ENCODE measurements around the gene NDRG3.

DNA sequence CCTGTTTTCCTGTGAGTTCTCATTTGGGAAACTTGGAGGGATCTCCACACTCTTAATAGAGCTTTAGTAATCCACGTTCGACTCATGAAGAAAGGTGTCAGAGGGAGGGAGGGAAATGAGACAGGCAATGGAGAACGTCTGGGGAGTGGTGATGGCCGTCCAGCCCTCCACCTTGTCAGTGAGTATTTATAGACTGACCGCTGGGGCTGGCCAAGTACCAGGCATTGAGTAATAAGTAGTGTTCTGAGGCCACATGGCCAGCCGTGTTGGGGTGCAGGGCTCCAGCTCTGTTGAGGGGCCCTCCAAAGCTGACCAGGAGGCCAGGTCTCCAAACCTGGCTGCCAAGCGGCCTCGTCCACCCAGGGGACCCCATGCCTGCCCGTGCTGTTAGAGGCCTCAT is 39.0 kb upstream of the NDRG3 start:
- TF ChIP-seq, protein P1, sequence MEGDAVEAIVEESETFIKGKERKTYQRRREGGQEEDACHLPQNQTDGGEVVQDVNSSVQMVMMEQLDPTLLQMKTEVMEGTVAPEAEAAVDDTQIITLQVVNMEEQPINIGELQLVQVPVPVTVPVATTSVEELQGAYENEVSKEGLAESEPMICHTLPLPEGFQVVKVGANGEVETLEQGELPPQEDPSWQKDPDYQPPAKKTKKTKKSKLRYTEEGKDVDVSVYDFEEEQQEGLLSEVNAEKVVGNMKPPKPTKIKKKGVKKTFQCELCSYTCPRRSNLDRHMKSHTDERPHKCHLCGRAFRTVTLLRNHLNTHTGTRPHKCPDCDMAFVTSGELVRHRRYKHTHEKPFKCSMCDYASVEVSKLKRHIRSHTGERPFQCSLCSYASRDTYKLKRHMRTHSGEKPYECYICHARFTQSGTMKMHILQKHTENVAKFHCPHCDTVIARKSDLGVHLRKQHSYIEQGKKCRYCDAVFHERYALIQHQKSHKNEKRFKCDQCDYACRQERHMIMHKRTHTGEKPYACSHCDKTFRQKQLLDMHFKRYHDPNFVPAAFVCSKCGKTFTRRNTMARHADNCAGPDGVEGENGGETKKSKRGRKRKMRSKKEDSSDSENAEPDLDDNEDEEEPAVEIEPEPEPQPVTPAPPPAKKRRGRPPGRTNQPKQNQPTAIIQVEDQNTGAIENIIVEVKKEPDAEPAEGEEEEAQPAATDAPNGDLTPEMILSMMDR (conservative IDR thresholded peaks at IDR 0.05; ENCODE audit: low read length): no peak
- TF ChIP-seq EZH2phosphoT487 (IDR thresholded peaks at IDR 0.05; ENCODE audit: borderline replicate concordance, low read depth, low read length): no peak
